Right ventricle myocardium superior (tissue), 1 donor: ENCODE measurements around the gene PDE6A. TPM values are rescaled to one million over a fixed set of nuclear protein-coding genes. Genes with fewer than 3 reads are reported as not detected.

Experiments used
- ATAC-seq: fragments of 200-7000 bp; cut with Tn5 transposase; one replicate; pipeline ENCODE4 v1.9.1; 2020; ENCODE audit warnings: mild to moderate bottlenecking; ENCODE audit not compliant: poor library complexity
- DNase-seq: peaks from one replicate; pipeline ENCODE4 v3.0.0-alpha.2; 2020
- intact Hi-C: fragments of 100-400 bp; cut with DNase I; formaldehyde crosslinking; loops from one replicate; pipeline ENCODE4 v1.11.2; 2022
- total RNA-seq: library from RNA; stranded (reverse); fragmentation: NEBNext Ultra II Directional; extraction: Animal tissue kit (Norgen Biotek cat#: 25700); gene quantifications from one replicate; pipeline ENCODE4 v1.2.1, GENCODE V29; 2021
- donor health status: DM: no; HTN: yes; CAD: no; lungs with severe emphysema.

The PDE6A gene
- total RNA-seq, 1 donor from 2014 or later: 0.08 TPM

- DNase-seq (no peak), ATAC-seq (no peak)
- intact Hi-C loops: loop anchor here (5.0 kb wide), 2 partner anchors 161 to 174 kb away; no protein-coding TSS in a partner anchor
Observed at GRCh38 chr5:149831492-149831891, 113.1 kb downstream of the PDE6A start.

GRCh38 chr5:149830579-149830978, 114.0 kb downstream of the PDE6A start:
- intact Hi-C loops: loop anchor here (5.0 kb wide), 2 partner anchors 162 to 173 kb away; no protein-coding TSS in a partner anchor
- ATAC-seq (no peak), DNase-seq (no peak)

DNA sequence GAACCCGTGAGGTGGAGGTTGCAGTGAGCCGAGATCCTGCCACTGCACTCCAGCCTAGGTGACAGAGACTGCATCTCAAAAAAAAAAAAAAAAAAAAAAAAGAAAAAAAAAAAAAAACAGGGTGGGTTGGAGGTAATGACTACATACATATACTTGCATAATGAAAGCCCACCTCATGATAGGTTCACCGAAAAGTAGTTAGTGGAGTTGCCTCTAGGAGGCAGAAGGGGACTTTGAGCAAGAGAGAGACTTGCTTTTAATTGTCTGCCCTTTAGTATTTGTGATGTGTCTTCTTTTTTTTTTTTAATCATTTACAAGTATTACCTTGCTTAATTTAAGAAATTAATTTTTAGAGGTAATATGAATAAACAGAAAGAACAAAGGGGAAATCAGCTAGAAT, 114.6 kb downstream of the PDE6A start:
- DNase-seq: no peak
- ATAC-seq: no peak
- intact Hi-C loops: loop anchor here (5.0 to 10.0 kb wide), 4 partner anchors 95 to 193 kb away; partner anchors contain the start of gene PPARGC1B

- DNase-seq: peak; percentile 91
- intact Hi-C loops: loop anchor here (1.0 to 10.0 kb wide), 3 partner anchors 94 to 191 kb away; partner anchors contain the start of gene PPARGC1B
- ATAC-seq: peak; percentile 73
Observed at GRCh38 chr5:149828161-149829011, 116.2 kb downstream of the PDE6A start.

DNA sequence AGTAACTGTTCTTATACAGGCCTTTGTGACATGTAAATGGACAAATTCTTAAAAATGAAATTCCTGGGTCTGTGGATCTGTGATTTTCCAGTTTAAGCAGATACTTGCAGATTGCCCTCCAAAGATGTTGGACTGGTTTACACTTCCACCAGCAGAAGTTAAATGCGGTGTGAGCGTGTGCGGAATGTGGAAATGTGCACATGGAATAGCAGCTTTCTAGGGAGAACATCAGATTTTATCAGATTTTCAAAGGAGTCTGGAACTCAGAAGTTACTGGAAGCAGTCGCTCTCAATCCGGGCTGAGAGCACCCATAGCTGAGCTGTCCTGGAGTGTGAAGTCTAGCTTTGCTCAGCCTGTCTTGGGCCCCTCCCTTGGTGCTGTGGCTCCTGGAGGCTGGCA, 117.0 kb downstream of the PDE6A start:
- ATAC-seq: no peak
- no peak for DNase-seq
- intact Hi-C loops: loop anchor here (5.0 to 10.0 kb wide), 2 partner anchors 93 to 190 kb away; partner anchors contain the start of gene PPARGC1B

DNA sequence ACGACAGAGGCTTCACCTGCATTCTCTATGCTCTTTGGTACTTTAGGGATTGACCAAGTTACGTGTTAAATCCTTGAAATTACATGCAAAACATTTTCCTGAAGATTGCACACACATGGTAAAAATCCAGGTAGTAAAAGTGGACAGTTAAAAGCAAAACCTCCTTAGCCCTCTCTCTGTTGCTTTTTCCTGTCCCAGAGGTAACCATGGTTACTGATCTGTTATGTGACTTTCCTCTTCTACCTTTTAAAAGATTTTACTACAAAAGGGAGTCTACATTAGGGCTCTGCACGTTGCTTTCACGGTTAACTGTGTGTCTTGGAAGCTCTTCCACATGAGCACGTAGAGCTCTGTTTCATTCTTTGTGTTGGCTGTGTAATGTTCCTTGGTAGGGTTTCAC, 117.5 kb downstream of the PDE6A start:
- intact Hi-C loops: loop anchor here (5.0 to 10.0 kb wide), 2 partner anchors 92 to 190 kb away; partner anchors contain the start of gene PPARGC1B
- DNase-seq (no peak), ATAC-seq (no peak)

GRCh38 chr5:149826574-149826973, 118.0 kb downstream of the PDE6A start:
- intact Hi-C loops: loop anchor here (5.0 to 10.0 kb wide), 2 partner anchors 92 to 189 kb away; partner anchors contain the start of gene PPARGC1B
- peak; percentile 30 for ATAC-seq
- peak; percentile 71 for DNase-seq

GRCh38 chr5:149824846-149825245, 119.7 kb downstream of the PDE6A start:
- ATAC-seq (peak; percentile 47), DNase-seq (no peak)
- intact Hi-C loops: loop anchor here (5.0 to 10.0 kb wide), 2 partner anchors 90 to 188 kb away; partner anchors contain the start of gene PPARGC1B

- no peak for ATAC-seq
- intact Hi-C loops: loop anchor here (10.0 kb wide), 1 partner anchor 89 kb away; the partner anchor contains the start of gene PPARGC1B
- DNase-seq: no peak
Observed at GRCh38 chr5:149824120-149824519, 120.5 kb downstream of the PDE6A start.

GRCh38 chr5:149823375-149823774, 121.2 kb downstream of the PDE6A start:
- intact Hi-C loops: loop anchor here (10.0 kb wide), 1 partner anchor 89 kb away; the partner anchor contains the start of gene PPARGC1B

DNA sequence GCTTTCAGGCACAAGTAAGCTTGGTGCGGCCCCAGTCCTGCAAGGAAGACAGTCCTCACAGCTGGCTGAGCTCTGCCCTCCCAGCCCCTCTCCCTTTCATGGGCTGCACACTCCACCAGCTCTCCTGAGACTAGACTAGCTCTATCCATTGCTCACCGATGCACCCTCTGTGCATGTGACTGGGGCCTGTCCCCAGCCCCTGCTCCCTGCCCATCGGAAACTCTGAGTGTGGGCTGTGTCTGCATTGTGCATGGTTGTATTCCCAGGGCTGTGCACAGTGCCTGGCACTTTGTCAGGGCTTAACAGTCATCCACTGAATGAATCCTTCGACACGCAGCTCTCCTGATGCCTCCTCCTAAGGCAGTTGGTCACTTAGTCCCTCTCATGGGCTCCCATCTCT, 122.3 kb downstream of the PDE6A start:
- DNase-seq (no peak), ATAC-seq (no peak)
- intact Hi-C loops: loop anchor here (10.0 kb wide), 1 partner anchor 88 kb away; the partner anchor contains the start of gene PPARGC1B

More at GRCh38 chr5:149823375-149823774, 121.2 kb downstream of the PDE6A start:
- ATAC-seq (no peak), DNase-seq (no peak)

DNA sequence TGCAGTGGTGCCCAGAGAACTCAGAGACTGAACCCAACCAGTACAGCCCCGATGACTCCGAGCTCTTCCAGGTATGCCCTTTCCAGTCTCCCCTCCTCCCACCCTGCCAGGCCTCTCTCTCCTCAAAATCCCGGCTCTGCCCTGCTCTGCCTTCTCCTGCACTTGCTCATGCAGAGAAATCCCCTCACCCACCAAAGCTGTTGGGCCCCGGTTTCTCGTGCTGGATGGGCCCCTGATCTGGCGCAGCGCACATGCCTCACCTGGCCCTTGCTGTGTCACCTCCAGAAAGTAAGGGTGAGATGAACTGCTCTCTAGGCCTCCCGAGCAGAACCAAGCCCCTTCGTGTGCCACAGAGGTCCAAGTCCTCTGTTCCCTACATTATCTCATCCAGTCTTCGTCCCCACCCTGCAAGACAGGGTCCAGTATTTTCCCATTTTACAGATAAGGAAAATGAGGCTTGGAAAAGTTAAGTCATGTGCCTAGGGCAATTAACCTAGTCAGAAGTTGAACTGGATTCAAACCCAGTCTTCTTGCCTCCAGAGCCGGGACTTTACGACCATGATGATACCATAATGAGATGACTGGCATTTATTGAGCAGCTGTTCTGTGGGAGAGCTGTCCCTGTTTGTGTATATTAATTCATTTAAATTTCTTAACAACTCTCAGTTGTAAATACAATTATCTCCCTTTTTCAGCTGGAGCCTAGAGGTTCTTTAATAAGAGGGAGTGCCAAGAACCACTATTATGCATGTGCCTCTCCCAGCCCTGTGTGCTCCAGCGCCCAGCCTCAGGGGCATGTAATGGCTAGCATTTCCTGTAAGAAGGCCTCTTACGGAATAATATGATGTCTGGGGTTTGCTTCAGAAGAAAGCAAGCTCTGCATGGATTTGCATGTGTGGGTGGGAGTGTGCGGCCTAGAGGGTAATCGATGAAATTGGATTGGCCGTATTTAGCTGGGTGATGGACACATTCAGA, 123.8 kb downstream of the PDE6A start:
- intact Hi-C loops: loop anchor here (10.0 kb wide), 1 partner anchor 86 kb away; the partner anchor contains the start of gene PPARGC1B
- DNase-seq (no peak), ATAC-seq (no peak)

DNA sequence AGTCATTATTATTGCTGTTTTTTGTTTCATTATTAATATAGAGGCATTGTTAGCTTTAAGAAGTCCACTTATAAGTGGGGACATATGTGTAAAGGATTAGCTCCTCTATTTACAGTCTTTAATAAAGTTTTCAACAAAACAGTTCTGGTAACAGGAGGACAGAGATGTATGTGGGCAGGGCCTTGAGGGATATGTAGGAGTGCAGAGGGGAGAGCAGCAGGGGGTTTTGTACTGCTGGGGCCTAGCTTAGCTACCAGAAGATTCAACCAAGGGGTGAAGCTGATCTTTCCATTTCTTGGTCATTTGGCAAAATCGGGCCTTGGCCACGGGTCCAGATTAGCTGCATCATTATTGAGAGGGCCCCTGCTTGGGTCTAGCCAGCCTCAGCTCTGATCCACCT, 124.6 kb downstream of the PDE6A start:
- DNase-seq (no peak), ATAC-seq (no peak)
- intact Hi-C loops: loop anchor here (10.0 kb wide), 1 partner anchor 85 kb away; the partner anchor contains the start of gene PPARGC1B

DNA sequence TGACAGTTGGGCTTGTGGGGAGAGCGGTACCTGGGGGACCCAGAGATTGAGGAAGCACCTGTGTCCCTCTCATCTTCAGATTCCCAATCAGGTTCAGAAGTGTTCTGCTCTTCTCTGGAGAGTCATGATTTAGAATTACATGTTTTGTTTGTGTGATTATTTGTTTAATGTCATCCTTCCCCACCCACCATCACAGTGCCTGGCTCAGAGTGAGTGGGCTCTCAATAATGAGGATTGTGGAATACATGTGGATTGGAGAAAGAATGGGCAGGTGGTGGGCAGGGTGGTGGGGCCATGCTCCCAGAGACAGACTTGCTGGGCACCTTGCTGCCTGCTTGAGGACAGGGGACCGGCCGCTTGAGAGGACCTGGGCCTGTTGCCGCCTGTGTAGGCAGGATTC, 126.5 kb downstream of the PDE6A start:
- intact Hi-C loops: no loop called here
- DNase-seq (no peak), ATAC-seq (no peak)

GRCh38 chr5:149817539-149818060, 127.0 kb downstream of the PDE6A start:
- ATAC-seq (no peak), DNase-seq (no peak)
- intact Hi-C loops: no loop called here

DNA sequence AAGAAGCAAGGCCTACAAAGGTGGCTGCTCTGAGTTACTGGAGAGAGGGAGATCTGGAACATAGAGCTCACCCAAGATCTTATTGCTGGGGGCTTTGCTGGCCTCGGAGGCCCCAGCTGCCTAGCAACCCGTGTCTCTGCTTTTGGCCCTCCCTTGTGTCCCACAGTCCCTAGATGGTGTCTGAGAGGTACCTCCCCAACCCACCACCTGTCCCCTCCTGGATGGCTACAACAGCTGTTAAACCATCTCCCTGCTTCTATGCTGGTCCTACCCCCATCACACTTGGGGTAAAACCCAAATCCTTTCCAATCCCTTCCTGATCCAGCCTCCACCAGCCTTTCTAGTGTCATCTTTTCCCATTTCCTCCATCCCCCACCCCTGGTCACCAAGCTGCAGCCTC, 127.9 kb downstream of the PDE6A start:
- ATAC-seq: no peak
- DNase-seq: no peak
- intact Hi-C loops: no loop called here

DNA sequence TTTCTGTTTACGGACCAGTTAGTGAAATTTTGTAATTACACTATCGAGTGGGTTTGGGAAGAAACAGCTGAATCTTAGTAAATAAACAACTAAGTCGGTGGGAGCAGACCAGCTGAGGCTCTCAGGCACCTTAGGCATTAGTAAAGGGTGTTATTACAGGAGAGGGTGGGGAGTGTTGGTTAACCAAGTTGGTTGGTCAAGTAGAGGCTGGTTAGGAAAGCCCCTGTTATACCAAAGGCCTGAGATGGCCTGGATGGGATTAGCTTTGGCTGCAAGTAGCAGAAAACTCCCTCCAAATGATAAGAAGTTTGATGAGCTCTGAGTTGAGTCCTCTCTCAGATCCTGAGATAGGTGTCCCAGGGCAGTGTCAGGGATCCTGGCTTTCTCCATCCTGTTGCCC, 133.1 kb downstream of the PDE6A start:
- ATAC-seq: no peak
- DNase-seq: no peak
- intact Hi-C loops: loop anchor here (5.0 kb wide), 1 partner anchor 39 kb away; no protein-coding TSS in a partner anchor

- ATAC-seq: no peak
- intact Hi-C loops: loop anchor here (5.0 kb wide), 1 partner anchor 39 kb away; no protein-coding TSS in a partner anchor
- no peak for DNase-seq
Observed at GRCh38 chr5:149810856-149811255, 133.7 kb downstream of the PDE6A start.
